H1 (cell line): ENCODE data around the gene PLK1. TPM values are rescaled to one million over a fixed set of nuclear protein-coding genes. Genes with fewer than 3 reads are reported as not detected.

Experiments
- BACH1 ChIP-seq: IDR thresholded peaks from 2 replicates; pipeline ENCODE4 v1.6.1; 2012; ENCODE audit warnings: low read length, improper control_type of control experiment
- CBX5 ChIP-seq: fragments of 300-800, 300-1000 bp; sonication (generic); IDR thresholded peaks from 2 replicates; pipeline ENCODE4 v1.7.1; 2016; ENCODE audit warnings: antibody characterized with exemption, low read length, low read depth
- KDM4A ChIP-seq: IDR thresholded peaks from one replicate; pipeline ENCODE4 v1.7.1; 2012; ENCODE audit warnings: low read depth, mild to moderate bottlenecking, moderate library complexity, low read length, inconsistent platforms; ENCODE audit not compliant: severe bottlenecking
- NANOG ChIP-seq: IDR thresholded peaks from 2 replicates; pipeline ENCODE4 v1.6.1; 2011; ENCODE audit warnings: low read length, low read depth, mild to moderate bottlenecking, inconsistent platforms; ENCODE audit not compliant: insufficient read depth, poor library complexity, severe bottlenecking
- polyA plus RNA-seq, 7 experiments: library from polyadenylated mRNA; depleted of rRNA in 3 of 7; stranded (reverse) in 5 of 7; unstranded in 2 of 7; fragments of >200 nt in 5 of 7; fragments of 200-250 nt in 2 of 7; gene quantifications; 1 replicate in 5 of 7; 2 replicates in 1 of 7; 4 replicates in 1 of 7; pipeline versions ENCODE4 v1.2.1 to v1.2.3, GENCODE V29; 2011 to 2013; ENCODE audit warnings: missing spikeins in 2 of 7, mixed read lengths in 2 of 7
- total RNA-seq: library from RNA; stranded (reverse); fragmentation: NEBNext Ultra II Directional; extraction: Animal tissue kit (Norgen Biotek cat#: 25700); gene quantifications from 2 replicates; pipeline ENCODE4 v1.2.1, GENCODE V29; 2021

The PLK1 gene
- total and polyA plus RNA-seq, 2 of the 8 experiments (the other 6 are each of a cell fraction or from before 2014, with no cell fraction given) = 127 to 139 TPM

GRCh38 chr16:23726710-23727109, 48.0 kb downstream of the PLK1 start (continued):
- TF ChIP-seq NANOG (no peak), BACH1 (no peak), CBX5 (no peak), KDM4A (no peak)
